H1 (cell line): ENCODE results near the gene PBX3. TPM values are rescaled to one million over a fixed set of nuclear protein-coding genes. Genes with fewer than 3 reads are reported as not detected.

Experiments
- GTF2F1 ChIP-seq: IDR thresholded peaks from 2 replicates; pipeline ENCODE4 v1.6.1; 2012; ENCODE audit warnings: low read depth, low read length, improper control_type of control experiment, borderline replicate concordance
- SP2 ChIP-seq: IDR thresholded peaks from 2 replicates; pipeline ENCODE4 v1.6.1; 2012; ENCODE audit warnings: mild to moderate bottlenecking, low read length, inconsistent platforms
- TAF1 ChIP-seq: IDR thresholded peaks from 2 replicates; pipeline ENCODE4 v1.6.1; 2011; ENCODE audit warnings: mild to moderate bottlenecking, low read depth, low read length
- polyA plus RNA-seq, 7 experiments: library from polyadenylated mRNA; depleted of rRNA in 3 of 7; stranded (reverse) in 5 of 7; unstranded in 2 of 7; fragments of >200 nt in 5 of 7; fragments of 200-250 nt in 2 of 7; gene quantifications; 1 replicate in 5 of 7; 2 replicates in 1 of 7; 4 replicates in 1 of 7; pipeline versions ENCODE4 v1.2.1 to v1.2.3, GENCODE V29; 2011 to 2013; ENCODE audit warnings: missing spikeins in 2 of 7, mixed read lengths in 2 of 7
- total RNA-seq: library from RNA; stranded (reverse); fragmentation: NEBNext Ultra II Directional; extraction: Animal tissue kit (Norgen Biotek cat#: 25700); gene quantifications from 2 replicates; pipeline ENCODE4 v1.2.1, GENCODE V29; 2021

PBX3 gene
- total and polyA plus RNA-seq, 2 of the 8 experiments (the other 6 are each of a cell fraction or from before 2014, with no cell fraction given) = 22.7 to 44.3 TPM

GRCh38 chr9:125911861-125912644 lies 164.9 kb downstream of the PBX3 start (continued):
- TF ChIP-seq SP2 (no peak), GTF2F1 (no peak), TAF1 (no peak)
- TF ChIP-seq, all 59 proteins: peak for 0
